ENCODE measurements around the gene SLC39A11. TPM values are rescaled to one million over a fixed set of nuclear protein-coding genes. Genes with fewer than 3 reads are reported as not detected.

The SLC39A11 gene
- total RNA-seq, 2 experiments from 2014 or later: 9.7 to 12.2 TPM

GRCh38 chr17:72733619-72734282 is 358.7 kb downstream of the SLC39A11 start:
- H3K4me1 Mint-ChIP-seq (ENCODE audit: low read depth): no peaks in the 10 kb centered on the region
- intact Hi-C loops (cut with DNase I, micrococcal nuclease): no loop called here
- no peak for ATAC-seq (ENCODE audit: poor library complexity)
- no peak overlapping the region for H3K27ac ChIP-seq (ENCODE audit: low read depth in 1 of 2, low read length in 2 of 2)
- no peak for DNase-seq
- H3K27me3 Mint-ChIP-seq: no peaks in the 10 kb centered on the region
- no peak overlapping the region for H3K27ac Mint-ChIP-seq
- CTCF ChIA-PET: interaction anchor here (1.4 kb wide), 1 partner anchor 8 kb away, joined by 5 read pairs; no protein-coding TSS in a partner anchor
- no peaks in the 10 kb centered on the region for H3K36me3 ChIP-seq (ENCODE audit: insufficient read depth, low read length)
- POLR2A ChIA-PET: no interaction called here
- H3K27me3 ChIP-seq (ENCODE audit: control insufficient read depth in 1 of 2, insufficient read depth in 2 of 2, low read length in 2 of 2): no peaks in the 10 kb centered on the region
- H3K4me3 ChIP-seq (ENCODE audit: low read length): no peak overlapping the region
- H3K9me3 Mint-ChIP-seq: no peaks in the 10 kb centered on the region
- H3K4me1 ChIP-seq (ENCODE audit: insufficient read depth, low read length): no peaks in the 10 kb centered on the region
- H3K36me3 Mint-ChIP-seq (ENCODE audit: low read depth): peaks cover 5% of the 10 kb centered on the region
- no peak for TF ChIP-seq CTCF (IDR thresholded peaks at IDR 0.05)
- H3K4me3 Mint-ChIP-seq: no peak overlapping the region
- no peaks in the 10 kb centered on the region for H3K9me3 ChIP-seq (ENCODE audit: control insufficient read depth in 1 of 2, insufficient read depth in 1 of 2, low read length in 2 of 2)

GRCh38 chr17:72732893-72733618 is 359.4 kb downstream of the SLC39A11 start:
- no peak for TF ChIP-seq CTCF (IDR thresholded peaks at IDR 0.05)
- DNase-seq (no peak), ATAC-seq (ENCODE audit: poor library complexity) (no peak)
- Mint-ChIP-seq H3K4me1 (ENCODE audit: low read depth) (peaks cover 1% of the 10 kb centered on the region), H3K9me3 (no peaks in the 10 kb centered on the region), H3K27me3 (no peaks in the 10 kb centered on the region), H3K4me3 (no peak overlapping the region), H3K27ac (no peak overlapping the region), H3K36me3 (ENCODE audit: low read depth) (no peaks in the 10 kb centered on the region)
- Histone ChIP-seq H3K9me3 (ENCODE audit: control insufficient read depth in 1 of 2, insufficient read depth in 1 of 2, low read length in 2 of 2) (no peaks in the 10 kb centered on the region), H3K27ac (ENCODE audit: low read depth in 1 of 2, low read length in 2 of 2) (no peak overlapping the region), H3K36me3 (ENCODE audit: insufficient read depth, low read length) (no peaks in the 10 kb centered on the region), H3K4me3 (ENCODE audit: low read length) (no peak overlapping the region), H3K4me1 (ENCODE audit: insufficient read depth, low read length) (peaks cover 3% of the 10 kb centered on the region), H3K27me3 (ENCODE audit: control insufficient read depth in 1 of 2, insufficient read depth in 2 of 2, low read length in 2 of 2) (no peaks in the 10 kb centered on the region)
- CTCF ChIA-PET: interaction anchor here (1.4 kb wide), 1 partner anchor 8 kb away, joined by 5 read pairs; no protein-coding TSS in a partner anchor
- intact Hi-C loops (cut with DNase I, micrococcal nuclease): no loop called here
- POLR2A ChIA-PET: no interaction called here

GRCh38 chr17:72730077-72730476 is 362.4 kb downstream of the SLC39A11 start:
- Histone ChIP-seq H3K27me3 (ENCODE audit: control insufficient read depth in 1 of 2, insufficient read depth in 2 of 2, low read length in 2 of 2) (no peaks in the 10 kb centered on the region), H3K9me3 (ENCODE audit: control insufficient read depth in 1 of 2, insufficient read depth in 1 of 2, low read length in 2 of 2) (no peaks in the 10 kb centered on the region), H3K4me3 (ENCODE audit: low read length) (no peak overlapping the region), H3K4me1 (ENCODE audit: insufficient read depth, low read length) (peaks cover 28% of the 10 kb centered on the region), H3K27ac (ENCODE audit: low read depth in 1 of 2, low read length in 2 of 2) (no peak overlapping the region), H3K36me3 (ENCODE audit: insufficient read depth, low read length) (no peaks in the 10 kb centered on the region)
- intact Hi-C loops (cut with DNase I, micrococcal nuclease): no loop called here
- Mint-ChIP-seq H3K27ac (no peak overlapping the region), H3K4me3 (no peak overlapping the region), H3K36me3 (ENCODE audit: low read depth) (no peaks in the 10 kb centered on the region), H3K27me3 (no peaks in the 10 kb centered on the region), H3K9me3 (no peaks in the 10 kb centered on the region), H3K4me1 (ENCODE audit: low read depth) (peaks cover 28% of the 10 kb centered on the region)
- ChIA-PET CTCF (no interaction called here), POLR2A (no interaction called here)
- DNase-seq: no peak
- no peak for TF ChIP-seq CTCF (IDR thresholded peaks at IDR 0.05)
- no peak for ATAC-seq (ENCODE audit: poor library complexity)
